Measurements from ENCODE around the gene FAS. TPM values are rescaled to one million over a fixed set of nuclear protein-coding genes. Genes with fewer than 3 reads are reported as not detected.

Gene FAS
- total RNA-seq, 2 experiments from 2014 or later, result 48.6 to 49.0 TPM

DNA sequence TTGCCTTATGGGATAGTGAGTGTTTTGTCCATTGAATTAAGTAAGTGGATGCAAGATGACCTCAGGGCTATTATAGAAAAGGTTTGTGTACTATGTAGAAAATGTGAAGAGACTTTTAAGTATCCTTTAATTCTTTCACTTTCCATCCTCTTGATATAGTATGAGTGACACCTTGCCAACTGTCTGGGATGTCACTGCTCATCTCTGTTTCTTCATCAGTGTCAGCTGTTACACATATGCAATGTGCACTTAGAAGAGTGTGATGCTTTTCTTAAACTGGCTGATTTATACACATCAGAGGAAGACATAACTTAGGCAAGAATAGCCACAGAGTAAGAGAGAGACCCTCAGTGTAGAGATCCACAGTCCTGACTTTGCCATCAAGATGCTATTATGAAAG lies 29.3 kb upstream of the FAS start:
- no peak for TF ChIP-seq CTCF (IDR thresholded peaks at IDR 0.05)
- Mint-ChIP-seq H3K36me3 (ENCODE audit: low read depth) (no peaks in the 10 kb centered on the region), H3K27ac (no peak overlapping the region), H3K9me3 (no peaks in the 10 kb centered on the region), H3K4me1 (ENCODE audit: low read depth) (peaks cover 24% of the 10 kb centered on the region), H3K4me3 (no peak overlapping the region), H3K27me3 (no peaks in the 10 kb centered on the region)
- POLR2A ChIA-PET, result no interaction called here
- CTCF ChIA-PET, result interaction anchor here (1.3 to 1.9 kb wide), 2 partner anchors 27 to 68 kb away, joined by 7 to 9 read pairs; no protein-coding TSS in a partner anchor
- intact Hi-C loops (cut with micrococcal nuclease), result no loop called here
- no peak for DNase-seq
- peak; percentile 55 for ATAC-seq

- intact Hi-C loops (cut with micrococcal nuclease), result no loop called here
- no peak overlapping the region for H3K4me3 Mint-ChIP-seq
- peaks cover 24% of the 10 kb centered on the region for H3K4me1 Mint-ChIP-seq (ENCODE audit: low read depth)
- ATAC-seq, result peak; percentile 34
- no peaks in the 10 kb centered on the region for H3K27me3 Mint-ChIP-seq
- no peak overlapping the region for H3K27ac Mint-ChIP-seq
- TF ChIP-seq CTCF (IDR thresholded peaks at IDR 0.05), result no peak
- no peaks in the 10 kb centered on the region for H3K9me3 Mint-ChIP-seq
- ChIA-PET CTCF (interaction anchor here (0.7 to 1.8 kb wide), 6 partner anchors 14 to 129 kb away, joined by 3 to 6 read pairs (median 4); no protein-coding TSS in a partner anchor), POLR2A (no interaction called here)
- H3K36me3 Mint-ChIP-seq (ENCODE audit: low read depth), result no peaks in the 10 kb centered on the region
- DNase-seq, result no peak
Measured at GRCh38 chr10:88962336-88962735, 28.3 kb upstream of the FAS start.

DNA sequence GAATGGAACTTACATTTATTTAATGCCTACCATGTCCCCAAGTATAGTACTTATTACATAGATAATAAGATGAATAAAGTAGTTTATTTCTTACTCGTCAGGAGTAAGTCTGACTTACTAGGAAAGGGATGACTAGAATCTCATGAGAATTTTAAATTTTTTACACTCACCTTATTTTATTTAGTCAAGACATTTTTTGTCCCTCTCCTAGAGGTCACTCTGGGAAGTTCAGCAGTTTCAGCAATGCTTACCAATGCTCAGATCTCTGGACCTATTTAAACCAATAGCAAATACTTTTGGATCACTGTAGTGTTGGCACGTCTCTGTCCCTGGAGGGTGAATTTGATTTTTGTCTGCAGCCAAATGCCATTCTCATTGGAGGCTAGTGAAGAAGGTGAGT lies 27.3 kb upstream of the FAS start:
- H3K27me3 Mint-ChIP-seq, result no peaks in the 10 kb centered on the region
- peaks cover 24% of the 10 kb centered on the region for H3K4me1 Mint-ChIP-seq (ENCODE audit: low read depth)
- intact Hi-C loops (cut with micrococcal nuclease), result no loop called here
- no peaks in the 10 kb centered on the region for H3K36me3 Mint-ChIP-seq (ENCODE audit: low read depth)
- no peak for ATAC-seq
- H3K27ac Mint-ChIP-seq, result no peak overlapping the region
- no peak for DNase-seq
- ChIA-PET CTCF (interaction anchor here (0.7 to 1.8 kb wide), 4 partner anchors 11 to 67 kb away, joined by 3 to 6 read pairs (median 4); partner anchors contain the start of gene FAS), POLR2A (interaction anchor here (0.6 to 1.2 kb wide), 2 partner anchors 82 to 535 kb away, joined by 3 read pairs; no protein-coding TSS in a partner anchor)
- H3K9me3 Mint-ChIP-seq, result no peaks in the 10 kb centered on the region
- no peak overlapping the region for H3K4me3 Mint-ChIP-seq
- no peak for TF ChIP-seq CTCF (IDR thresholded peaks at IDR 0.05)

- no peaks in the 10 kb centered on the region for H3K27me3 Mint-ChIP-seq
- POLR2A ChIA-PET, result interaction anchor here (1.3 kb wide), 1 partner anchor 27 kb away, joined by 6 read pairs; no protein-coding TSS in a partner anchor
- intact Hi-C loops (cut with micrococcal nuclease), result no loop called here
- no peak overlapping the region for H3K27ac Mint-ChIP-seq
- peaks cover 24% of the 10 kb centered on the region for H3K4me1 Mint-ChIP-seq (ENCODE audit: low read depth)
- ATAC-seq, result no peak
- TF ChIP-seq CTCF (IDR thresholded peaks at IDR 0.05), result no peak
- no peaks in the 10 kb centered on the region for H3K9me3 Mint-ChIP-seq
- no peaks in the 10 kb centered on the region for H3K36me3 Mint-ChIP-seq (ENCODE audit: low read depth)
- H3K4me3 Mint-ChIP-seq, result no peak overlapping the region
- DNase-seq, result no peak
- CTCF ChIA-PET, result interaction anchor here (1.4 to 1.8 kb wide), 2 partner anchors 30 to 253 kb away, joined by 4 to 6 read pairs; no protein-coding TSS in a partner anchor
Measured at GRCh38 chr10:88964360-88964759, 26.2 kb upstream of the FAS start.

- ATAC-seq, result no peak
- no peak for TF ChIP-seq CTCF (IDR thresholded peaks at IDR 0.05)
- no peak overlapping the region for H3K27ac Mint-ChIP-seq
- intact Hi-C loops (cut with micrococcal nuclease), result no loop called here
- no peak overlapping the region for H3K4me3 Mint-ChIP-seq
- no peaks in the 10 kb centered on the region for H3K36me3 Mint-ChIP-seq (ENCODE audit: low read depth)
- no peak for DNase-seq
- no peaks in the 10 kb centered on the region for H3K9me3 Mint-ChIP-seq
- no peaks in the 10 kb centered on the region for H3K27me3 Mint-ChIP-seq
- H3K4me1 Mint-ChIP-seq (ENCODE audit: low read depth), result peaks cover 24% of the 10 kb centered on the region
- POLR2A ChIA-PET, result interaction anchor here (1.3 kb wide), 1 partner anchor 27 kb away, joined by 6 read pairs; no protein-coding TSS in a partner anchor
- CTCF ChIA-PET, result interaction anchor here (1.4 to 1.8 kb wide), 2 partner anchors 30 to 253 kb away, joined by 4 to 6 read pairs; no protein-coding TSS in a partner anchor
Measured at GRCh38 chr10:88964869-88965415, 25.7 kb upstream of the FAS start.

All from activated CD8-positive, alpha-beta T cell treated with anti-CD3 and anti-CD28 coated beads for 36 hours (primary cell).